GM18511 (cell line): Measurements from ENCODE around the gene YAF2.
"Not testable (repeated sequence)": the region's sequence is repeated elsewhere in the genome, so short reads cannot be mapped to it uniquely, and the experiment has no call there.

Experiments
- ATAC-seq: cut with Tn5 transposase; IDR thresholded peaks from one replicate; pipeline ENCODE4 v1.9.1; 2021; ENCODE audit warnings: mild to moderate bottlenecking, moderate library complexity; ENCODE audit not compliant: unreplicated experiment

YAF2 gene

GRCh38 chr12:42199007-42199406 lies 39.0 kb downstream of the YAF2 start:
- ATAC-seq, result no peak

DNA sequence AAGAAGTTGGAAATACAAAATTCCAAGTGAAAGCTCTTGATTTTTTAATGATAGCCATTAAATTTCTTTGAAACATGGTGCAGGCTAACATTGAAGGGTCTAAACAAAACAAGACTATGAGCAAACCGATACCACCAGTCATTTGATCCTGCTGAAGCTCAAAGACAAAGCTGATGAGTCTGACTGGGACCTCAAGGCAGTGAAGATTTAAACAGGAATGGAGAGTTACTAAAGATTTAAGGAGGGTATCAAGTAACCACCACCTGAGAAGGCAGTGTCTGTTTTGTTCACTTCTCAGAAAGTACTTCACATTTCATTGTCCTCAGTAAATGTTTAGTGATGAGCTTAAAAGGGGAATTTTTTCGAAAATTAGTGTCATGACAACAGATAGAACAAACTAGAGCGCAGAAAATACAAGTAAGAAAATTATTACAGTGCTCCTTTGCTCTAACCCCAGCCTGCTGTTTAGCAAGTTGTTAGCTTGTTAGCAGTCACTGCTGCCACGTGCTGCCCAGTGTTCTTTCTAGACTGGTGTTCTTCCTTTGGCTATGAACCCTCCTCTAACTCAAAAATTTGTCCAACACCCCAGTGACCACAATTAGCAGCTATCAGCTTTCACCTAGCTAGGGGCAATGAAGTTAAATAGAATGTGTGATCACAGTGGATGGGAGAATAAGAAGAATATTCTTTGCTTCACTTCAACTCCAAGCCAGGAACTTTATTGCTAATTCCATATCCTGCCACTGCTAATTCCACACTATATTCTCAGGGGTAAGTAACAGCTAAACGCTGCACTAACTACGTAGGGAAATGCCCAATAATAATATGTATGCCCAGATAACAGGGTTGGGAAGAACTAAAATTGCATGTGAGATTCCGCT lies 41.1 kb downstream of the YAF2 start:
- ATAC-seq, result no peak

- no peak for ATAC-seq
Measured at GRCh38 chr12:42192686-42193085, 45.4 kb downstream of the YAF2 start.

DNA sequence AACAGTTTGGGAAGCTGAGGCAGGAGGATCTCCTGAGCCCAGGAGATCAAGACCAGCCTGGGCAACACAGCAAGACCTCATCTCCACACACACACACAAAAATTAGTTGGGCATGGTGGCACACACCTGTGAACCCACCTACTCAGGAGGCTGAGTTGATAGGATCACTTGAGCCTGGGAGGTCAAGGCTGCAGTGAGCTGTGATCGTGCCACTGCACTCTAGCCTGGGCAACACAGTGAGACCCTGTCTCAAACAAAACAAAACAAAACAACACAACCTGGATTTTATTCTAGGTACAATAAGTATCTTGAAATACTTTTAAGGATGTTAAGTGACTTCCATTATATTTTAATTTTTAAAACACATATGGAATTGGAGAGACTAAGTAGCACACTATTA lies 45.8 kb downstream of the YAF2 start:
- no peak for ATAC-seq

- no peak for ATAC-seq
Measured at GRCh38 chr12:42190376-42190775, 47.7 kb downstream of the YAF2 start.

DNA sequence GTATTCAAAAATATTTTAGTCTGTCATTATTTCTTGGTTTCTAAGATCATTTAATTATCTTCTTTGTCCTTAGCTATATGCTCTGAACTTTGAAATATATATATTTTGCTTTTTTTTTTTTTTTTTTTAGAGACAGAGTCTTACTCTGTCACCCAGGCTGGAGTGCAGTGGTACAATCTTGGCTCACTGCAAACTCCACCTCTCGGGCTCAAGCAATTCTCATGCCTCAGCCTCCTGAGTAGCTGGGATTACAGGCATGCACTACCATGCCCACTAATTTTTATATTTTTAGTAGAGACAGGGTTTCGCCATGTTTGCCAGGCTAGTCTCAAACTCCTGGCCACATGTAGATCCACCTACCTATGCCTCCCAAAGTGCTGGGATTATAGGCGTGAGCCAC lies 49.8 kb downstream of the YAF2 start:
- not testable (repeated sequence) for ATAC-seq

DNA sequence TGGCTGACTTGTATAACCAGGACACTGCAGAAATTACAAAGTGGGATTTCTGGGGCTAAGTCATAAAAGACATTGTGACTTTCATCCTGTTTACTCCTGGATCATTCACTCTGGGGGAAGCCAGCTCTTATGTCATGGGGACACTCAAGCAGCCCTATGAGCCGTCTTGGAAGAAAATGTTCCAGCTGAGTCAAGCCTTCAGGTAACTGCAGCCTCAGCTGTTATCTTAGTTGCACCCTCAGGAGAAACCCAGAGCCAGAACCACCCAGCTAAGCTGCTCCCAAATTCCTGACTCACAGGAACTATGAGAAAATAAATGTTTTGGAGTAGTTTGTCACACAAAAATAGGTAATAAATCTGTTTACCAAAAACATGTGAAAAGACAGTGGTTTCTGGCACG lies 50.2 kb downstream of the YAF2 start:
- no peak for ATAC-seq

DNA sequence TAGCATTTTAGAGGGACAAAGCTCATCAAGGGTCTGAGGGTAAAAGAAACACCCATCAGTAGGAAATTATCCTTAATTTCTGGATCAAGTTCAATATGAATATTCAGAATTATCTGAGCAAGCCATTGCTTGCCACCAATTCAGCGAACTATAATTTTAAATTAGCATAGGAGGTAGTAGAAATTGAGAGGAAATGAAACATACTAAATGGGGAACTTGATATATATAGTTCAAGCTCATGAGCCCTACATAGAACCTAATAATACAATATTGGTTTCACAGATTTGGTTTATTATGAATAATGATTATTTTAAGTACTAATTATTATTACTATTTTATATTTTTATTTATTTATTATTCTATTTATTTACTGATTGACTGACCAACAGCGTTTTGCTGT lies 51.3 kb downstream of the YAF2 start:
- peak; percentile 79 for ATAC-seq

- ATAC-seq, result no peak
Measured at GRCh38 chr12:42182394-42182793, 55.7 kb downstream of the YAF2 start.

DNA sequence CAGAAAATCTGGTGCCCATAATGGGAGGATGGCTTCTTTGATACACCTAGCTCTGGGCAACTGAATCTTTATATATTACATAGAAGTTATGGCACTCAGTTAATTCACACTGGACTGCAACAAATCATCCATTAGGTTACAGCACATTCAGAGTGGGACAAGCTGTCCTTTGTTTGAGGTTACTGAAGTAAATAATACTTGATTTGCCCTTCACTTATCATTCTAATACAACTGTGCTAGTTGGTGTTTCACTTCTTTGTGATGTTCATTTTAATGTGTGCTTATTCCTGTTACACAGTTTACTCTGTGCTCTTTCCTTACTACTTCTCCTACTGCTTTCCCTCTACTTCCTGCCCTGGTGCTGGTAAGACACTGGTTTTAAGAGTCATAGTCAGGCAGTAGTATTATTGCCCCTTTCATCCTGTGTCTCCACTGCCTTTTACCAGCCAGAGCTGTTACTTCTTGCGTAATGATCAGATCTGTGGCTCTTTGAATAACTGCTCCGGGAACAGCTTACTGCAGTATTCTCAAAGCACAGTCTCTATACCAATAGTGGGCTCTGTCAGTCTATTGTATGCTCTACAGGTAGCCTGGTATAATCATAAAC lies 57.0 kb downstream of the YAF2 start:
- no peak for ATAC-seq

DNA sequence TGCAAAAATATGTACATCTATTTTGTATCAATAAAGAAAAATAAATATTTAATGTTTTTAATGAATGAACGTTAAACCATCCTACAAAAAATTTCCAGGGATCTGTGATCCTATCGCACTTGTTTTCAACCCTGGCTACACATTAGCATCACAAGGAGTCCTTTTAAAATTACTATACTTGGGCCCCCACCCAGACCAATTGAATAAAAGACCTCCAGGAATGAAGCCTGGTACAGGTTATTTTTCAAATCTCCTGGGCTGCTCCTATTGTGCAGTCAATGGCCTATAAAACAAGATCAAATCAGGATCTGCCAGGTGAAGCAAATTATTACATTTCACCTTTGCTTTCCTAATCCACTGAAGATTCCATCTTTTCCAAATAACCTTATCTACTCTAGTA lies 59.9 kb downstream of the YAF2 start:
- no peak for ATAC-seq

- ATAC-seq, result no peak
Measured at GRCh38 chr12:42174978-42175377, 63.1 kb downstream of the YAF2 start.

GRCh38 chr12:42173961-42174521 lies 64.0 kb downstream of the YAF2 start:
- ATAC-seq, result no peak

- ATAC-seq, result no peak
Measured at GRCh38 chr12:42172441-42173210, 65.4 kb downstream of the YAF2 start.

GRCh38 chr12:42167711-42168110 lies 70.3 kb downstream of the YAF2 start:
- ATAC-seq, result no peak

GRCh38 chr12:42166501-42166900 lies 71.5 kb downstream of the YAF2 start:
- no peak for ATAC-seq

DNA sequence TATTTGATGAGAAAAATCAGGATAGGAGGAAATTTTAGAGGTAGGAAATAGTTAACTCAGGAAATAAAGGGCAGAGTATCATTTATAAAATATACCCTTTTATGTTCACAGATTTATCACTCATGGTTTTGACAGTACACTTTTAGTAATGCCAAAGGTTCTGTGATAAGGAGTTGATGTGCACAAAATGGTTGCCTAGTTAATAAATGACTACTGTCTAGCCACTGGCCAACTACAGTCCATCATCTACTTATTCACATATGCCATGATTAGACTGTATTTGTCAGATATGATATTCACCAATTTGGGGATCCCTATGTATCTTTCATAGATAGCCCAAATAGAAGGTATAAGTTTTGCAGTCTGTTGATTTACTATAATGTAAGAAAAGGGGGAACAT lies 74.1 kb downstream of the YAF2 start:
- ATAC-seq, result no peak

- no peak for ATAC-seq
Measured at GRCh38 chr12:42162965-42163364, 75.1 kb downstream of the YAF2 start.

DNA sequence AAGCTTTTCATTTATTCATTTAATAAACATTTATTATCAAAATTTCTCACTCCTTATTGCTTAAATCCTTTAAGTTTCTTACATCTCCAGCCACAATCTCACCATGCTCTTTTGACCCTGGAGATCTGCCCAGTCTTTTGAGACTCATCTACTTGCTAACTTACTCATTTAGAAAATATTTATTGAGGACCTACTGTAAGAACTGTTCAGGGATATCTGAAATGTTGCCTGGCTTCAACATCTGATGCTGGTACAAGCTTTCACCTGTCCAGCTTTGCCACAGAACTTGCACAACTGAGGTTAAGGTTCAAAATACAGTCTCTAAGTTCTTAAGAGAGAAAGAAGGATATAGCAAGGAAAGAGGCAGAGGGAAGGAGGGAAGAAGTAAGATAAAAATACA lies 75.9 kb downstream of the YAF2 start:
- ATAC-seq, result no peak

- ATAC-seq, result no peak
Measured at GRCh38 chr12:42161529-42161928, 76.5 kb downstream of the YAF2 start.

DNA sequence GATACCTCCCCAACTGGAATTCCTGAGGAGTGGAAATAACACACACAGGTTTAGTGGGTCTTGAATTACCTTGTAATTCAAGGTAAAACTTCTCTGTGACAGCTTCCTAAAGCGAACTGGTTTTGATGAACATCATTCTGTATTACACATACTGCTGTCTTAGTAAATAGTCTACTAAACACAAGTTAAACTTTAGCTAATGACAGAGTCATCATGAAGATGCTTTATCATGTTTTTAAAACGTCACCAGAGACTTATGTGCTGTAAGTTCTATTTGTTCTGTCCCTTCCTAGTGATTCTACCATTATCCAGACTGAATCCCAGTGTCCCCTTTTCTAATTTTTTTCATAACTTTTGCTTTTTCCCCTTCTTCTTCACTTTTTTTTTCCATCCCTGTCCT lies 81.8 kb downstream of the YAF2 start:
- no peak for ATAC-seq
